ENCODE measurements around the gene LPO. TPM values are rescaled to one million over a fixed set of nuclear protein-coding genes. Genes with fewer than 3 reads are reported as not detected.
A peak's percentile ranks its signal among the peaks of the same experiment; 100 is the strongest.

LPO gene
- total and polyA plus RNA-seq, 4 donors = 0.17 to 0.83 (median 0.50) TPM

DNA sequence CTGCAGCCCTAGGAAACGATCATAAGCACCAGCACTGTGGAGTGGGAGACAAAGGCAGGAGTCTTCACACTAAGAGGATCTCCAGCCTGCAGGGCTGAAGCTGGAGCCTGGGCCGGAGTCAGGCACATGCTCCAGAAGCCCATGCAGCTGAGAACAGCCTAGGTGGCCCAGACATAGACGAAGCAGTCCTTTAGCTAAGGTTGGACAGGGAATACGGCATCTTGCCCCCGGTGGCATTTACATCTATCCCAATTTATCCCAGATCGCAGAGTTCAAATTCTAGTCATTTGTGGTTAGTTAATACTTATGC is 76.3 kb downstream of the LPO start:
- DNase-seq (ENCODE audit: low read depth in 4 of 6, low spot score in 6 of 6) = no peak
- Histone ChIP-seq H3K4me1 (ENCODE audit: control insufficient read depth, insufficient read depth, low read length) (no peaks in the 10 kb centered on the region), H3K4me3 (ENCODE audit: low read depth, low read length) (no peak overlapping the region)

DNA sequence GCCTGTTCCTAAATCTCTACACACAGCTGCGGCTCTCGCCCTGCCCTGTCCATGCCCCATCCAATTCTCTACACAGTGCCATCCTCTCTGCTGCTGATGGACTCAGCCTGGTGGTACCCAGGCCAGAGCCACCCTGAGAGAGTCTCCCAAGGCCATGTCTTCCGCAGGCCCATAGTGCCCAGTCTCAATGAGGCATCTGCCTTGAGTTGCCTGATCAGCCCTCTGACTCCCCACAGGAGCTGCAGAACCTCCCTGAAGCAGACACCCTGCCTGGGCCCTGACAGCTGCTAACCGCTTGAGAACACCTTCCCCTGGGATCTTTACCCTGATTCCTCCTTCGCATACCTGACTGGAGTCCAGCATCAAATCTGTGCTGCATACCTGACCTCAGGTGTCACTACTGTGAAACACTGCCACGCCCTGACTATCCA is 76.9 kb downstream of the LPO start:
- H3K27me3 ChIP-seq (ENCODE audit: control insufficient read depth, insufficient read depth, low read length) = no peaks in the 10 kb centered on the region
- no peaks in the 10 kb centered on the region for H3K9me3 ChIP-seq (ENCODE audit: control insufficient read depth, insufficient read depth, low read length)
- H3K36me3 ChIP-seq (ENCODE audit: control insufficient read depth, insufficient read depth, low read length) = peaks cover 79% of the 10 kb centered on the region
- no peak for DNase-seq (ENCODE audit: low read depth in 4 of 6, low spot score in 6 of 6)
- no peaks in the 10 kb centered on the region for H3K4me1 ChIP-seq (ENCODE audit: control insufficient read depth, insufficient read depth, low read length)
- WGBS (ENCODE audit: insufficient coverage) = 99% methylated on average over 6 of the region's 6 CpGs
- H3K27ac ChIP-seq (ENCODE audit: low read depth, low read length) = no peak overlapping the region
- no peak overlapping the region for H3K4me3 ChIP-seq (ENCODE audit: low read depth, low read length)

More for the DNA sequence above, 76.3 kb downstream of the LPO start:
- WGBS (ENCODE audit: insufficient coverage) = 62% methylated on average over 2 of the region's 6 CpGs
- H3K36me3 ChIP-seq (ENCODE audit: control insufficient read depth, insufficient read depth, low read length) = peaks cover 79% of the 10 kb centered on the region
- H3K27me3 ChIP-seq (ENCODE audit: control insufficient read depth, insufficient read depth, low read length) = no peaks in the 10 kb centered on the region
- no peaks in the 10 kb centered on the region for H3K9me3 ChIP-seq (ENCODE audit: control insufficient read depth, insufficient read depth, low read length)
- no peak overlapping the region for H3K27ac ChIP-seq (ENCODE audit: low read depth, low read length)

DNA sequence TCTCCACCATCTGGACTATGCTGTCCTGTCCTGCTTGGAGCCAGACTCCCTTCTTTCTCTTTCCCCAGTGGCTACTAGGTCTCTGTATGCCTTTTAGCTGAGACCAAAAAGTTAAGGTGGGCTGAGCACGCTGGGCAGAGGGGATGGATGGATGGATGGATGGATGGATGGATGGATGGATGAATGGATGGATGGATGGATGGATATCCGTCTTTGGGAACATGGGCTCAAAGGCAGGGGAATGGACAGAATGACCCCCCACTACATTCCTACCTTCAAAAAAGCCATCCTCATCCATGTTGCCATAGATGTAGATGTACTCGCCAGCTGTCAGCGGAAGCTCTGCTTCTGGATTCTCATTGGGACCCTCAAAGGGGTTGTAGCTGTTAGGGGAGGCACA is 77.4 kb downstream of the LPO start:
- H3K36me3 ChIP-seq (ENCODE audit: control insufficient read depth, insufficient read depth, low read length) = peaks cover 79% of the 10 kb centered on the region
- no CpG with 5 or more reads among the region's 4 CpGs for WGBS (ENCODE audit: insufficient coverage)
- no peak for DNase-seq (ENCODE audit: low read depth in 4 of 6, low spot score in 6 of 6)
- H3K27ac ChIP-seq (ENCODE audit: low read depth, low read length) = no peak overlapping the region
- no peaks in the 10 kb centered on the region for H3K9me3 ChIP-seq (ENCODE audit: control insufficient read depth, insufficient read depth, low read length)
- H3K4me1 ChIP-seq (ENCODE audit: control insufficient read depth, insufficient read depth, low read length) = no peaks in the 10 kb centered on the region
- no peaks in the 10 kb centered on the region for H3K27me3 ChIP-seq (ENCODE audit: control insufficient read depth, insufficient read depth, low read length)
- no peak overlapping the region for H3K4me3 ChIP-seq (ENCODE audit: low read depth, low read length)

DNA sequence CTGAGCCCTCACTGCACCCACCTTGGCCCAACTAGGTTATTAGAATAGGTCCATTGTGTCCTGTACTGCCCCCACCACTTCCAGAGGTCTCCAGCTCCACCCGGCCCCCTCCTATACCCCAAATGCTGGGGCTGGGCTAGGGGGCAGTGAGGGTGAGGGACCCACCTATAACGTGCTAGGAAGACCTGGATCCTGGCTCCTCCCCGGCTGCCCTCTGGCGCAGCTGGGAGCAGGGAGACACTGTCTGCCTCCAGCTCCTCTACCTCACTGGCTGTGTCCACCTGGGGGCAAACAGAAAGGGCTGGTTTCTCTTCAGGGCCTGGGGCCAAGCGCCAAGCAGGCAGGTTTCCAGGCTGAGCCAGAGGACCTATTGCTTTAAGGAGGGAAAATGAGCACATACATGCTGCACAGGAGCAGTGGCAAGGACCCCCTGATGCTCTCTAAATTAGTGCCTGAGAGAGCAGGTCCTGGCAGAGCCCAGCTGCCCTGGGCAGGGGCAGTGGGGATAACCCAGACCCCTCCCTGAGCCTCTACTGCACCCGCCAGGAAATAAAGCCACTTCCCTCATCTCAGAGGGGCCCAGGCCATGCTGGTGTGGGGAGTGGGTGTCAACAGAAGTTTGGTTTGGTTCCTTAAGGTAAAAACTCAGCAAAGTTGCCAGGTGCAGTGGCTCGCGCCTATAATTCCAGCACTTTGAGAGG is 78.0 kb downstream of the LPO start:
- Histone ChIP-seq H3K36me3 (ENCODE audit: control insufficient read depth, insufficient read depth, low read length) (peaks cover 74% of the 10 kb centered on the region), H3K4me3 (ENCODE audit: low read depth, low read length) (no peak overlapping the region), H3K27ac (ENCODE audit: low read depth, low read length) (no peak overlapping the region), H3K9me3 (ENCODE audit: control insufficient read depth, insufficient read depth, low read length) (no peaks in the 10 kb centered on the region), H3K4me1 (ENCODE audit: control insufficient read depth, insufficient read depth, low read length) (no peaks in the 10 kb centered on the region), H3K27me3 (ENCODE audit: control insufficient read depth, insufficient read depth, low read length) (no peaks in the 10 kb centered on the region)
- DNase-seq (ENCODE audit: low read depth in 4 of 6, low spot score in 6 of 6) = no peak
- WGBS (ENCODE audit: insufficient coverage) = 96% methylated on average over 6 of the region's 8 CpGs

DNA sequence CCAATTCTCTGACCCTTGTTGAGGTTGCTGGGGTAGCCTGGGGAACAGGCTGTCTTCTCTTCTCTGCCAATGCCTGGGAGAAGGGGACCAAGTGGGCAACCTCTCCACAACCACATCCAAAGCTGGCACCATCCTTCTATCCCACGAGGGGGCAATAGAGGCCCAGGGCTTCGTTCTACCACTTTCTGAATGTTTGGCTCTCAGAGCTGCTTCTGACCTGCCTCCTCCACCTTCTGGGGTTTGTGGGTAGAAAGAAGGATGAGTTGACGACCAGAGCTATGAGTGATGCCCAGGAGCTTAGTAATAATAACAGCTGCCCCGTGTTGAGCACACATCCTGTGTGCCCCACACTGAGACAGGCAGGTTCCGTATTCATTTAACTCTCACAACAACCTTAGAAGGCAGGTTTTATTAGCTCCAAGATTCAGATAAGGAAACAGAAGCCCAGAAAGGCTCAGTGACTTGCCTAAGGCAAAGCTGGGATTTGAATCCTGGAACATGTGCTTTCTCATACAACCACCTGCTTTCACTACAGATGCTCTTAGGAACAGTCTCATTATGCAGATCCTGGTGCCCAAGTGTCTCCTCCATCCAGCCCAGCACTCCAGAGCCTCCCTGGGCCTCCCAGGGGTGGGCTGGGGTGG is 79.2 kb downstream of the LPO start:
- no peak overlapping the region for H3K4me3 ChIP-seq (ENCODE audit: low read depth, low read length)
- no peaks in the 10 kb centered on the region for H3K4me1 ChIP-seq (ENCODE audit: control insufficient read depth, insufficient read depth, low read length)
- H3K9me3 ChIP-seq (ENCODE audit: control insufficient read depth, insufficient read depth, low read length) = no peaks in the 10 kb centered on the region
- H3K36me3 ChIP-seq (ENCODE audit: control insufficient read depth, insufficient read depth, low read length) = peaks cover 74% of the 10 kb centered on the region
- peak in 2 of 6 donors; percentile 16 to 35 for DNase-seq (ENCODE audit: low read depth in 4 of 6, low spot score in 6 of 6)
- H3K27ac ChIP-seq (ENCODE audit: low read depth, low read length) = no peak overlapping the region
- no peaks in the 10 kb centered on the region for H3K27me3 ChIP-seq (ENCODE audit: control insufficient read depth, insufficient read depth, low read length)
- WGBS (ENCODE audit: insufficient coverage) = 58% methylated on average over 3 of the region's 5 CpGs

DNA sequence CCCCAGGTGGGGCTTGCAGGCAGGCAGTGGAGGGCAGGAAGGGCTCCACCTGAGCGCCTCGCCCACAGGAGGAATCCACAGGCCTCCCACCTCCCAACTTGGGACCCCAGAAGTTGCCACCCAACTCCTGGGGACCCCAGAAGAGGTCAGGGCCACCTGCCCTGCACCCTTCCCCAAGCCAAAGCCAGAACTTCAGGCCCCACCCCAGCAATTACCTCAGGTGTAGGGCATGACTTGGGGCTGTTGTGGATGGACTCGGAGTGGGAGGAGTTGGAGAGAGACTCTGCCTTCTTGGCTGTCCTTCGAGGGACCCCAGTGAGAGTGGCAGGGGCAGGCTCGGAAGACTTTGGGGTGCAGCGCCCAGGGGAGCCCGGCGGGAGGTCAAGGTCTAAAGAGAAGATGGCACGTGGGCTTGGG is 79.7 kb downstream of the LPO start:
- Histone ChIP-seq H3K4me1 (ENCODE audit: control insufficient read depth, insufficient read depth, low read length) (peaks cover 2% of the 10 kb centered on the region), H3K9me3 (ENCODE audit: control insufficient read depth, insufficient read depth, low read length) (no peaks in the 10 kb centered on the region), H3K36me3 (ENCODE audit: control insufficient read depth, insufficient read depth, low read length) (peaks cover 79% of the 10 kb centered on the region), H3K4me3 (ENCODE audit: low read depth, low read length) (no peak overlapping the region), H3K27ac (ENCODE audit: low read depth, low read length) (no peak overlapping the region), H3K27me3 (ENCODE audit: control insufficient read depth, insufficient read depth, low read length) (no peaks in the 10 kb centered on the region)
- DNase-seq (ENCODE audit: low read depth in 4 of 6, low spot score in 6 of 6) = no peak
- 90% methylated on average over 8 of the region's 9 CpGs for WGBS (ENCODE audit: insufficient coverage)

Other genes starting within 250 kb of the LPO start
- 100 to 1,000 TPM; 226 to 234 TPM for gene SRSF1, start 231.3 kb upstream of the LPO start, total RNA-seq
- gene SRSF1, start 231.3 kb upstream of the LPO start, polyA plus RNA-seq (ENCODE audit: insufficient read length in 2 of 2) = 100 to 1,000 TPM; 200 to 210 TPM
- gene DYNLL2, start 155.2 kb upstream of the LPO start, total RNA-seq = 10 to 100 TPM; 33.1 to 64.2 TPM
- gene DYNLL2, start 155.2 kb upstream of the LPO start, polyA plus RNA-seq (ENCODE audit: insufficient read length in 2 of 2) = 100 to 1,000 TPM; 136 to 152 TPM
- gene OR4D1, start 90.2 kb upstream of the LPO start, total RNA-seq = under 1 TPM; 0.06 to 0.20 TPM
- gene OR4D1, start 90.2 kb upstream of the LPO start, polyA plus RNA-seq (ENCODE audit: insufficient read length in 2 of 2) = under 1 TPM; 0.17 to 0.18 TPM
- not detected for gene OR4D2, start 71.6 kb upstream of the LPO start, total RNA-seq
- not detected for gene OR4D2, start 71.6 kb upstream of the LPO start, polyA plus RNA-seq (ENCODE audit: insufficient read length in 2 of 2)
- gene EPX, start 45.9 kb upstream of the LPO start, total RNA-seq = 1 to 10 TPM in 1 of 2 donors, under 1 TPM in 1; 0.11 to 1.2 TPM
- under 1 TPM; 0.52 to 0.75 TPM for gene EPX, start 45.9 kb upstream of the LPO start, polyA plus RNA-seq (ENCODE audit: insufficient read length in 2 of 2)
- gene MKS1, start 19.3 kb upstream of the LPO start, total RNA-seq = 10 to 100 TPM; 15.8 to 23.7 TPM
- 10 to 100 TPM; 26.7 to 29.0 TPM for gene MKS1, start 19.3 kb upstream of the LPO start, polyA plus RNA-seq (ENCODE audit: insufficient read length in 2 of 2)
- gene MPO, start 42.4 kb downstream of the LPO start, total RNA-seq = 10 to 100 TPM in 1 of 2 donors, 1 to 10 TPM in 1; 6.0 to 71.2 TPM
- 1 to 10 TPM; 1.9 to 3.5 TPM for gene MPO, start 42.4 kb downstream of the LPO start, polyA plus RNA-seq (ENCODE audit: insufficient read length in 2 of 2)
- 10 to 100 TPM; 22.6 to 34.0 TPM for gene TSPOAP1, start 90.2 kb downstream of the LPO start, total RNA-seq
- gene TSPOAP1, start 90.2 kb downstream of the LPO start, polyA plus RNA-seq (ENCODE audit: insufficient read length in 2 of 2) = 100 to 1,000 TPM; 105 to 123 TPM
- gene SUPT4H1, start 113.6 kb downstream of the LPO start, total RNA-seq = 10 to 100 TPM; 48.4 to 78.5 TPM
- gene SUPT4H1, start 113.6 kb downstream of the LPO start, polyA plus RNA-seq (ENCODE audit: insufficient read length in 2 of 2) = 10 to 100 TPM; 96.5 to 97.8 TPM
- 1 to 10 TPM; 3.2 to 8.8 TPM for gene RNF43, start 178.9 kb downstream of the LPO start, total RNA-seq
- gene RNF43, start 178.9 kb downstream of the LPO start, polyA plus RNA-seq (ENCODE audit: insufficient read length in 2 of 2) = 1 to 10 TPM in 1 of 2 donors, under 1 TPM in 1; 0.92 to 2.6 TPM
- gene HSF5, start 249.8 kb downstream of the LPO start, total RNA-seq = under 1 TPM; 0.28 to 0.50 TPM
- gene HSF5, start 249.8 kb downstream of the LPO start, polyA plus RNA-seq (ENCODE audit: insufficient read length in 2 of 2) = under 1 TPM; 0.10 to 0.20 TPM